H9 (cell line): Measurements from ENCODE around the gene PNMA8C. TPM values are rescaled to one million over a fixed set of nuclear protein-coding genes. Genes with fewer than 3 reads are reported as not detected.

ENCODE experiments used
- DNase-seq: peaks from one replicate; pipeline ENCODE4 v3.0.0-alpha.2; 2017
- H2AFZ ChIP-seq: one replicate; pipeline ENCODE4 v1.6.1; 2013; ENCODE audit warnings: mild to moderate bottlenecking, low read length, control low read depth, moderate library complexity
- H2AK5ac ChIP-seq: 2 replicates; pipeline ENCODE4 v1.6.1; 2013; ENCODE audit warnings: low read length, control low read depth, mixed read lengths; ENCODE audit not compliant: insufficient read length
- H2BK120ac ChIP-seq: one replicate; pipeline ENCODE4 v1.6.1; 2013; ENCODE audit warnings: low read depth, mild to moderate bottlenecking, low read length, control low read depth, inconsistent platforms; ENCODE audit not compliant: poor library complexity, severe bottlenecking
- H2BK12ac ChIP-seq: 2 replicates; pipeline ENCODE4 v1.6.1; 2013; ENCODE audit warnings: low read length, control low read depth, mixed read lengths, low read depth; ENCODE audit not compliant: insufficient read length
- H2BK15ac ChIP-seq: 2 replicates; pipeline ENCODE4 v1.6.1; 2013; ENCODE audit warnings: low read depth, low read length, control low read depth
- H2BK20ac ChIP-seq: one replicate; pipeline ENCODE4 v1.6.1; 2013; ENCODE audit warnings: low read depth, mild to moderate bottlenecking, low read length, control low read depth, inconsistent platforms; ENCODE audit not compliant: poor library complexity, severe bottlenecking
- H2BK5ac ChIP-seq: 2 replicates; pipeline ENCODE4 v1.6.1; 2013; ENCODE audit warnings: low read length, control low read depth, mixed read lengths; ENCODE audit not compliant: insufficient read length
- H3K14ac ChIP-seq: 2 replicates; pipeline ENCODE4 v1.6.1; 2013; ENCODE audit warnings: low read length, control low read depth; ENCODE audit not compliant: insufficient read depth
- H3K18ac ChIP-seq: 2 replicates; pipeline ENCODE4 v1.6.1; 2013; ENCODE audit warnings: low read depth, mild to moderate bottlenecking, mixed read lengths, low read length, control low read depth; ENCODE audit not compliant: insufficient read length
- H3K23ac ChIP-seq: 2 replicates; pipeline ENCODE4 v1.6.1; 2013; ENCODE audit warnings: low read length, control low read depth, mixed read lengths, low read depth; ENCODE audit not compliant: insufficient read length
- H3K23me2 ChIP-seq: 2 replicates; pipeline ENCODE4 v1.6.1; 2013; ENCODE audit warnings: low read depth, mild to moderate bottlenecking, mixed read lengths, low read length, control low read depth; ENCODE audit not compliant: insufficient read length, poor library complexity, severe bottlenecking
- H3K27ac ChIP-seq: 2 replicates; pipeline ENCODE4 v1.5.1; 2013; ENCODE audit warnings: low read length, control low read depth, mixed read lengths, low read depth; ENCODE audit not compliant: insufficient read length
- H3K27me3 ChIP-seq: 2 replicates; pipeline ENCODE4 v1.6.1; 2013; ENCODE audit warnings: low read length, control low read depth, inconsistent platforms; ENCODE audit not compliant: insufficient read depth
- H3K4ac ChIP-seq: 2 replicates; pipeline ENCODE4 v1.6.1; 2013; ENCODE audit warnings: low read depth, mild to moderate bottlenecking, control low read depth, inconsistent platforms, low read length, moderate library complexity
- H3K4me1 ChIP-seq: 2 replicates; pipeline ENCODE4 v1.6.1; 2013; ENCODE audit warnings: low read length, control low read depth, inconsistent platforms; ENCODE audit not compliant: insufficient read depth
- H3K4me2 ChIP-seq: 2 replicates; pipeline ENCODE4 v1.6.1; 2013; ENCODE audit warnings: low read length, control low read depth, mixed read lengths; ENCODE audit not compliant: insufficient read length, insufficient read depth
- H3K56ac ChIP-seq: 2 replicates; pipeline ENCODE4 v1.6.1; 2013; ENCODE audit warnings: low read depth, mild to moderate bottlenecking, mixed read lengths, low read length, control low read depth; ENCODE audit not compliant: insufficient read length
- H3K79me1 ChIP-seq: 2 replicates; pipeline ENCODE4 v1.6.1; 2013; ENCODE audit warnings: low read depth, mild to moderate bottlenecking, moderate library complexity, low read length, control low read depth, inconsistent platforms; ENCODE audit not compliant: insufficient read depth, poor library complexity, severe bottlenecking
- H3K79me2 ChIP-seq: 2 replicates; pipeline ENCODE4 v1.6.1; 2013; ENCODE audit warnings: low read length, control low read depth, inconsistent platforms; ENCODE audit not compliant: insufficient read depth
- H3K9ac ChIP-seq: 2 replicates; pipeline ENCODE4 v1.6.1; 2013; ENCODE audit warnings: low read length, control low read depth, mixed read lengths; ENCODE audit not compliant: insufficient read length; ENCODE audit errors: extremely low read depth
- H3K9me3 ChIP-seq: one replicate; pipeline ENCODE4 v1.6.1; 2013; ENCODE audit warnings: low read depth, low read length, inconsistent platforms; ENCODE audit not compliant: control insufficient read depth
- H3T11ph ChIP-seq: one replicate; pipeline ENCODE4 v1.6.1; 2013; ENCODE audit warnings: mild to moderate bottlenecking, low read length, control low read depth, inconsistent platforms
- H4K20me1 ChIP-seq: one replicate; pipeline ENCODE4 v1.6.1; 2013; ENCODE audit not compliant: control insufficient read depth, insufficient read length, insufficient read depth
- H4K5ac ChIP-seq: 2 replicates; pipeline ENCODE4 v1.6.1; 2013; ENCODE audit warnings: low read depth, mild to moderate bottlenecking, mixed read lengths, low read length, control low read depth; ENCODE audit not compliant: insufficient read length
- H4K8ac ChIP-seq: replicated peaks from 2 replicates; pipeline ENCODE4 v1.6.1; 2013; ENCODE audit warnings: low read length, control low read depth, mixed read lengths, low read depth; ENCODE audit not compliant: insufficient read length
- H4K91ac ChIP-seq: 2 replicates; pipeline ENCODE4 v1.6.1; 2013; ENCODE audit warnings: low read depth, mild to moderate bottlenecking, moderate library complexity, mixed read lengths, low read length, control low read depth; ENCODE audit not compliant: insufficient read length
- H3K27ac Mint-ChIP-seq, 3 experiments: 2 replicates in 2 of 3; 3 replicates in 1 of 3; pipeline ENCODE4 v1.8.0; 2020 to 2021; ENCODE audit warnings: mixed read lengths in 3 of 3, mild to moderate bottlenecking in 1 of 3, moderate library complexity in 1 of 3
- H3K27me3 Mint-ChIP-seq: 2 replicates; pipeline ENCODE4 v1.8.0; 2021; ENCODE audit warnings: low read depth, mild to moderate bottlenecking, moderate library complexity, mixed read lengths
- H3K36me3 Mint-ChIP-seq, 3 experiments: 2 replicates in 2 of 3; 3 replicates in 1 of 3; pipeline ENCODE4 v1.8.0; 2020 to 2021; ENCODE audit warnings: low read depth in 3 of 3, mixed read lengths in 3 of 3; ENCODE audit not compliant: insufficient read depth in 1 of 3
- H3K4me1 Mint-ChIP-seq, 2 experiments: 2 replicates each; pipeline ENCODE4 v1.8.0; 2020; ENCODE audit warnings: mixed read lengths in 2 of 2
- H3K4me3 Mint-ChIP-seq, 2 experiments: 2 replicates in 1 of 2; 3 replicates in 1 of 2; pipeline ENCODE4 v1.8.0; 2020 to 2021; ENCODE audit warnings: mild to moderate bottlenecking in 2 of 2, mixed read lengths in 2 of 2, moderate library complexity in 1 of 2
- H3K9me3 Mint-ChIP-seq, 2 experiments: 2 replicates in 1 of 2; 3 replicates in 1 of 2; pipeline ENCODE4 v1.8.0; 2020; ENCODE audit warnings: mild to moderate bottlenecking in 2 of 2, mixed read lengths in 2 of 2, moderate library complexity in 1 of 2
- CTCF ChIP-seq: fragments of 200-600 bp; sonication (generic); conservative IDR thresholded peaks from 3 replicates; pipeline ENCODE4 v1.8.0; 2021; ENCODE audit warnings: antibody characterized with exemption, mild to moderate bottlenecking
- WGBS: extraction: QIAGEN DNeasy Blood & Tissue Kit; methylation state at CpG from one replicate; pipeline ENCODE4 v1.1.7; 2013; ENCODE audit warnings: missing lambda C conversion rate, low lambda C conversion rate, mixed read lengths; ENCODE audit not compliant: insufficient read length; ENCODE audit errors: extremely low coverage; 5-methylcytosine and 5-hydroxymethylcytosine counted together
- total RNA-seq: library from RNA; stranded (reverse); gene quantifications from 2 replicates; pipeline ENCODE4 v1.2.1, GENCODE V29; 2021

The PNMA8C gene
- total RNA-seq, 1 experiment from 2014 or later: 1.8 TPM

- Mint-ChIP-seq H3K36me3 (peaks cover 59 to 89% (median 80%) of the 10 kb centered on the region in 3 experiments), H3K9me3 (peaks cover 2 to 5% of the 10 kb centered on the region in 2 experiments; a peak in 2 of 5 replicates)
- WGBS: no CpG with 5 or more reads among the region's 10 CpGs
These were observed 42.6 kb downstream of the PNMA8C start for GRCh38 chr19:46386151-46386550.

More at GRCh38 chr19:46386151-46386550, 42.6 kb downstream of the PNMA8C start:
- Histone ChIP-seq H4K20me1 (no peaks in the 10 kb centered on the region), H2AFZ (no peak overlapping the region), H3K23ac (no peak overlapping the region), H2BK12ac (no peak overlapping the region), H3K27ac (no peak overlapping the region), H3K23me2 (no peaks in the 10 kb centered on the region), H3K14ac (no peak overlapping the region), H3K4me1 (no peaks in the 10 kb centered on the region), H4K8ac (no peak overlapping the region), H3K56ac (no peak overlapping the region), H4K5ac (no peak overlapping the region), H3K4ac (no peak overlapping the region), H2AK5ac (no peak overlapping the region), H3K9ac (no peak overlapping the region), H2BK20ac (no peak overlapping the region), H3K79me1 (no peaks in the 10 kb centered on the region), H2BK120ac (no peak overlapping the region), H3K18ac (no peak overlapping the region), H3T11ph (no peak overlapping the region), H3K27me3 (no peaks in the 10 kb centered on the region), H3K9me3 (no peaks in the 10 kb centered on the region), H4K91ac (no peak overlapping the region), H2BK15ac (no peak overlapping the region), H3K4me2 (no peak overlapping the region), H2BK5ac (no peak overlapping the region), H3K79me2 (no peaks in the 10 kb centered on the region)
- no peak for TF ChIP-seq CTCF
- Mint-ChIP-seq H3K27me3 (no peaks in the 10 kb centered on the region), H3K4me3 (no peak overlapping the region), H3K4me1 (peaks cover 0 to 2% of the 10 kb centered on the region in 2 experiments; a peak in 2 of 4 replicates), H3K27ac (peak overlapping the region in 1 of 3 experiments; percentile 78; a peak in 3 of 7 replicates)
- DNase-seq: no peak
